WERI-Rb-1 (cell line): ENCODE results near the gene TAS2R43.
"Not testable (repeated sequence)": the region's sequence is repeated elsewhere in the genome, so short reads cannot be mapped to it uniquely, and the experiment has no call there.

Source experiments
- DNase-seq: peaks from one replicate; pipeline ENCODE4 v3.0.0-alpha.2; 2020
- H3K27ac ChIP-seq: fragments of 250-450 bp; sonication (Bioruptor Pico); 2 replicates; pipeline ENCODE4 v1.5.1; 2020; ENCODE audit warnings: mild to moderate bottlenecking, moderate library complexity
- H3K27me3 ChIP-seq: fragments of 250-450 bp; sonication (Bioruptor Pico); 2 replicates; pipeline ENCODE4 v1.5.1; 2021; ENCODE audit warnings: mild to moderate bottlenecking, low read depth, moderate library complexity; ENCODE audit not compliant: insufficient read depth, severe bottlenecking
- H3K36me3 ChIP-seq: fragments of 250-450 bp; sonication (Bioruptor Pico); 2 replicates; pipeline ENCODE4 v1.5.1; 2020; ENCODE audit warnings: mild to moderate bottlenecking, moderate library complexity
- H3K4me3 ChIP-seq: 2 replicates; pipeline ENCODE4 v1.5.1; 2011; ENCODE audit warnings: low read depth, mild to moderate bottlenecking, control low read depth, low read length
- H3K9me3 ChIP-seq: fragments of 250-450 bp; sonication (Bioruptor Pico); 2 replicates; pipeline ENCODE4 v1.5.1; 2021; ENCODE audit warnings: mild to moderate bottlenecking, moderate library complexity; ENCODE audit not compliant: severe bottlenecking
- CTCF ChIP-seq: IDR thresholded peaks from 2 replicates; pipeline ENCODE4 v1.5.1; 2011; ENCODE audit warnings: low read depth, mild to moderate bottlenecking, control low read depth, inconsistent platforms, low read length

TAS2R43 gene

GRCh38 chr12:11070999-11071398, 21.1 kb downstream of the TAS2R43 start:
- Histone ChIP-seq H3K9me3 (no peaks in the 10 kb centered on the region), H3K36me3 (no peaks in the 10 kb centered on the region), H3K4me3 (no peak overlapping the region), H3K27me3 (no peaks in the 10 kb centered on the region), H3K27ac (no peak overlapping the region)
- DNase-seq, result no peak
- no peak for TF ChIP-seq CTCF

GRCh38 chr12:11069854-11070365, 22.2 kb downstream of the TAS2R43 start:
- no peak overlapping the region for H3K27ac ChIP-seq
- DNase-seq, result no peak
- H3K4me3 ChIP-seq, result no peak overlapping the region
- H3K27me3 ChIP-seq, result no peaks in the 10 kb centered on the region
- TF ChIP-seq CTCF, result no peak
- no peaks in the 10 kb centered on the region for H3K36me3 ChIP-seq
- no peaks in the 10 kb centered on the region for H3K9me3 ChIP-seq

- Histone ChIP-seq H3K9me3 (no peaks in the 10 kb centered on the region), H3K36me3 (no peaks in the 10 kb centered on the region), H3K27me3 (no peaks in the 10 kb centered on the region), H3K4me3 (no peak overlapping the region), H3K27ac (no peak overlapping the region)
- TF ChIP-seq CTCF, result no peak
- no peak for DNase-seq
Observed at GRCh38 chr12:11067514-11067913, 24.6 kb downstream of the TAS2R43 start.

- H3K36me3 ChIP-seq, H3K27ac ChIP-seq, DNase-seq, H3K27me3 ChIP-seq, H3K9me3 ChIP-seq, H3K4me3 ChIP-seq: not testable (repeated sequence)
Observed at GRCh38 chr12:11062194-11062593, 29.9 kb downstream of the TAS2R43 start, which contains the start of gene TAS2R46. TAS2R46 (minus strand) TSS chr12:11062294; CDS start chr12:11062294, 0 bp downstream.

GRCh38 chr12:11059784-11060183, 32.3 kb downstream of the TAS2R43 start:
- H3K27me3 ChIP-seq, result no peaks in the 10 kb centered on the region
- H3K36me3 ChIP-seq, result no peaks in the 10 kb centered on the region
- H3K9me3 ChIP-seq, result no peaks in the 10 kb centered on the region
- TF ChIP-seq CTCF, result no peak
- H3K4me3 ChIP-seq, result no peak overlapping the region
- no peak overlapping the region for H3K27ac ChIP-seq
- no peak for DNase-seq

GRCh38 chr12:11059041-11059440, 33.1 kb downstream of the TAS2R43 start:
- Histone ChIP-seq H3K27ac (no peak overlapping the region), H3K4me3 (no peak overlapping the region), H3K9me3 (no peaks in the 10 kb centered on the region), H3K27me3 (no peaks in the 10 kb centered on the region), H3K36me3 (no peaks in the 10 kb centered on the region)
- DNase-seq, result no peak
- TF ChIP-seq CTCF, result no peak
